Measurements from ENCODE around the gene ARHGEF28.

The ARHGEF28 gene

DNA sequence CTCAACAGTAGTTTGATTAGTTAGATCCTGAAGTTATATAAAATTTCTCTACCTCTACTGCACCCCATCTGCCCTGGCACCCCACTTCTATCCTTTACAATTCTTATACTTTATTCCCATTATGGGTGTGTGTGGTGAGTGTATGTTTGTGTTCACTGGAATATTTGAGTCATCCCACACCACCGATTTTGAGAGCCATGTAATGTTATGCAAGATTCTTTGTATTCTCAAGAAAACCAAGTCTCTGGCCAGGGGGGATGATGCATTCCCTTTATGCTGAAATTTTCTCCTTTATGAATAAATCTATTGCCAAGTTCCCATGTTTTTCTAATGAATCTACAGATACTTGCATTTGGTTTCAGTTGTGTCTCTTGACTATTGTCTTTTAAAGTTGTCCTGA is 266.8 kb downstream of the ARHGEF28 start:
- Histone ChIP-seq H3K36me3 (ENCODE audit: insufficient read depth, insufficient read length, low read length) (no peaks in the 10 kb centered on the region), H3K4me1 (ENCODE audit: insufficient read depth, insufficient read length) (no peaks in the 10 kb centered on the region), H3K9ac (ENCODE audit: insufficient read length, low read depth) (no peak overlapping the region), H3K4me3 (ENCODE audit: insufficient read length, low read depth) (no peak overlapping the region), H3K9me3 (ENCODE audit: insufficient read depth, low read length) (no peaks in the 10 kb centered on the region), H3K27me3 (ENCODE audit: insufficient read depth, insufficient read length) (no peaks in the 10 kb centered on the region)
- DNase-seq (ENCODE audit: low read depth, low spot score) = no peak
- TF ChIP-seq YY1 (IDR thresholded peaks at IDR 0.05; ENCODE audit: insufficient read depth, insufficient read length) (no peak), SUZ12 (IDR thresholded peaks at IDR 0.05; ENCODE audit: extremely low read depth, insufficient read depth, insufficient read length) (no peak), ZNF274 (IDR thresholded peaks at IDR 0.05; ENCODE audit: low read depth, low read length) (no peak)

DNA sequence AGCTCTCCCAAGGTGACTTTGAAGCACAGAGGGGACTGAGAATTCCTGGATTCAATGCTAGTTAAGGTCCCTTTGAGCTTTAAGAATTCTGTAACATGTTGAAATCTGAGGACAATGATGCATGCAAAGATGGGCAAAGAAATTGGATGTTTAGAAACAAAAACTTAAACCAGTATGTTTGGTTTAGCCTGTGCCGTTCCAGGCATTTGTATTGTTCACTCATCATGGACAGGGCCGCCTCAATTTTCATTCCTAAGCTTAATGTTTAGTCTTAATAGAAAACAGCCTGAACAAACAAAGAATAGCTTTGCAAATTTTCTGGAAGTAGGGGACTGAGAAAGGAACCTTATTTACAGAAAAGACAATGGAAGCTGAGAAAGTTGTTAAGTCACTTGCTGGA is 267.8 kb downstream of the ARHGEF28 start:
- Histone ChIP-seq H3K27me3 (ENCODE audit: insufficient read depth, insufficient read length) (no peaks in the 10 kb centered on the region), H3K9ac (ENCODE audit: insufficient read length, low read depth) (no peak overlapping the region), H3K36me3 (ENCODE audit: insufficient read depth, insufficient read length, low read length) (no peaks in the 10 kb centered on the region), H3K4me3 (ENCODE audit: insufficient read length, low read depth) (no peak overlapping the region), H3K9me3 (ENCODE audit: insufficient read depth, low read length) (no peaks in the 10 kb centered on the region), H3K4me1 (ENCODE audit: insufficient read depth, insufficient read length) (no peaks in the 10 kb centered on the region)
- TF ChIP-seq ZNF274 (IDR thresholded peaks at IDR 0.05; ENCODE audit: low read depth, low read length) (no peak), YY1 (IDR thresholded peaks at IDR 0.05; ENCODE audit: insufficient read depth, insufficient read length) (no peak), SUZ12 (IDR thresholded peaks at IDR 0.05; ENCODE audit: extremely low read depth, insufficient read depth, insufficient read length) (no peak)
- no peak for DNase-seq (ENCODE audit: low read depth, low spot score)

DNA sequence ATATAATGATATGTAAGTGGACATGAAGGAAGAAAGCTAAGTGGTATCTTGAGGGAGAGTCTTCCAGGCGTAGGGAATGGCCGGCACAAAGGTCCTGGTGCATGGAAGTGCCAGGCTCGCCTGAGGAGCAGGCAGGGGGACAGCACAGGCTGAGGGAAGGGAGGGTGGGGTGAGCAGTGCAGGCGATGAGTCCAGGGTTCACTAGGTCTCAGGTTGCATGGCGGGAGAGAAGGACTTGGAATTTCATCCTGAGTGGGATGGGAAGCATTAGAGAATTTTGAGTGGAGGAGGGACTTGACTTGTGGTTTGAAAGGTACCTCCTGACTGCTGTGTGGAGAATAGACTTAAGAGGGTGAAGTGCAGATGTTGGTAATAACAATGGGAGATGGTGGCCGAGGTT is 268.9 kb downstream of the ARHGEF28 start:
- DNase-seq (ENCODE audit: low read depth, low spot score) = no peak
- Histone ChIP-seq H3K27me3 (ENCODE audit: insufficient read depth, insufficient read length) (no peaks in the 10 kb centered on the region), H3K4me3 (ENCODE audit: insufficient read length, low read depth) (no peak overlapping the region), H3K9me3 (ENCODE audit: insufficient read depth, low read length) (no peaks in the 10 kb centered on the region), H3K36me3 (ENCODE audit: insufficient read depth, insufficient read length, low read length) (no peaks in the 10 kb centered on the region), H3K9ac (ENCODE audit: insufficient read length, low read depth) (no peak overlapping the region), H3K4me1 (ENCODE audit: insufficient read depth, insufficient read length) (no peaks in the 10 kb centered on the region)
- TF ChIP-seq YY1 (IDR thresholded peaks at IDR 0.05; ENCODE audit: insufficient read depth, insufficient read length) (no peak), SUZ12 (IDR thresholded peaks at IDR 0.05; ENCODE audit: extremely low read depth, insufficient read depth, insufficient read length) (no peak), ZNF274 (IDR thresholded peaks at IDR 0.05; ENCODE audit: low read depth, low read length) (no peak)

DNA sequence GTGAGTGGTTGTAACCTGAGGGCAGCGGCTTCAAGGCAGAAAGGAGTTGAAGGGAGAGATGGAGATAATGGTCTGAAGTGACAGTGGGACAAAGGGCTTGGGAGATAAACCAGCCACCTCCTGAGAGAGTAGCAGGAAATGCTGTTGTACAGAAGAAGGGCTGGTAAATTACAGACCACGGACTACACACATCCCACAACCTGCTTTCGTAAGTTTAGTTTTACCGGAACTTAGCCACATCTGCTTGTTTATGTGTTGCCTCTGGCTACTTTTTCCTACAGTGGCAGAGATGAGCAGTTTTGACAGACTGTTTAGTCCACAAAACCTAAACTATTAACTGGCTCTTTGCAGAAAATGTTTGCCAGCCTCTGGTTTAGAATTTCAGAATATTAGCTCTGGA is 269.5 kb downstream of the ARHGEF28 start:
- no peak for TF ChIP-seq YY1 (IDR thresholded peaks at IDR 0.05; ENCODE audit: insufficient read depth, insufficient read length)
- no peak for TF ChIP-seq SUZ12 (IDR thresholded peaks at IDR 0.05; ENCODE audit: extremely low read depth, insufficient read depth, insufficient read length)
- TF ChIP-seq ZNF274 (IDR thresholded peaks at IDR 0.05; ENCODE audit: low read depth, low read length) = no peak
- no peaks in the 10 kb centered on the region for H3K4me1 ChIP-seq (ENCODE audit: insufficient read depth, insufficient read length)

DNA sequence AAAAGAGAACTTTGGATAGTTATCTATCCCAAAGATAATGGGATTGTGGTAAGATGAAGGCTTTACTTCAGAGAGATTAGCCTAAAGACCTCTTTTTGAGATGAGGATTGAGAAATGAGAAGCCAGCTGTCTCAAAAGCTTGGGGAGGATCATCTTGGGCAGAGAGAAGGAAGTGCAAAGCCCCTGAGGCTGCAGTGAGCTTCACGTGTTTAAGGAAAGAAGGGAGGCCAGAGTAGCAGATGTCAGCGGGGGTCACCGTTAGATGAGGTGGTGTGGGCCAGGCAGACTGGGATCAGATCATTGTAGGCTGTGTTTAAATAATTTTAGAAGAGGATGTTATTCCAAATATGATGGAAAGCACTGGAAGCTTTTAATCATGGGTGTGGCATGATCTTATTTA is 270.1 kb downstream of the ARHGEF28 start:
- no peak for DNase-seq (ENCODE audit: low read depth, low spot score)
- Histone ChIP-seq H3K9ac (ENCODE audit: insufficient read length, low read depth) (no peak overlapping the region), H3K36me3 (ENCODE audit: insufficient read depth, insufficient read length, low read length) (no peaks in the 10 kb centered on the region), H3K27me3 (ENCODE audit: insufficient read depth, insufficient read length) (no peaks in the 10 kb centered on the region), H3K4me1 (ENCODE audit: insufficient read depth, insufficient read length) (no peaks in the 10 kb centered on the region), H3K4me3 (ENCODE audit: insufficient read length, low read depth) (no peak overlapping the region), H3K9me3 (ENCODE audit: insufficient read depth, low read length) (no peaks in the 10 kb centered on the region)
- no peak for TF ChIP-seq YY1 (IDR thresholded peaks at IDR 0.05; ENCODE audit: insufficient read depth, insufficient read length)
- no peak for TF ChIP-seq SUZ12 (IDR thresholded peaks at IDR 0.05; ENCODE audit: extremely low read depth, insufficient read depth, insufficient read length)
- no peak for TF ChIP-seq ZNF274 (IDR thresholded peaks at IDR 0.05; ENCODE audit: low read depth, low read length)

More for the DNA sequence above, 269.5 kb downstream of the ARHGEF28 start:
- Histone ChIP-seq H3K27me3 (ENCODE audit: insufficient read depth, insufficient read length) (no peaks in the 10 kb centered on the region), H3K9ac (ENCODE audit: insufficient read length, low read depth) (no peak overlapping the region), H3K9me3 (ENCODE audit: insufficient read depth, low read length) (no peaks in the 10 kb centered on the region), H3K4me3 (ENCODE audit: insufficient read length, low read depth) (no peak overlapping the region), H3K36me3 (ENCODE audit: insufficient read depth, insufficient read length, low read length) (no peaks in the 10 kb centered on the region)
- no peak for DNase-seq (ENCODE audit: low read depth, low spot score)

DNA sequence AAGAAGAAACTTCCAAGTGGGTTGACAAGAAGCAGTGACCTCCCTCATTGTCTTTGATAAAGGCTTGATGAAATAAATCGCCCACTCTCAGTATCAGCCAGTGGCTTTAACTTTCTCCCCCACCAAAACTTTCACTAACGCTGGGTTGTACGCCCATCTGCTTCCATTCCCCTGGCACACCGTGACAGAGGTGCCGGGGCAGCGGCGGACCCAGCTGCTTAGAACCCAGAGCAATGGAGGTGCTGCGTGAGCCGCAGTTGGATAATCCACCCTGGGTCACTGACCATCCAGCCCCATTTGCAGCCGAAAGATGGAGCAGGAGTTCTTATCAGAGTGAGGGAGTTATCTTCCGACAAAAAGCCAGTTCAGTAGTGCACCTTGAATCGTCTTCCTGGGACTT is 270.7 kb downstream of the ARHGEF28 start:
- Histone ChIP-seq H3K27me3 (ENCODE audit: insufficient read depth, insufficient read length) (no peaks in the 10 kb centered on the region), H3K9ac (ENCODE audit: insufficient read length, low read depth) (no peak overlapping the region), H3K4me3 (ENCODE audit: insufficient read length, low read depth) (no peak overlapping the region), H3K4me1 (ENCODE audit: insufficient read depth, insufficient read length) (no peaks in the 10 kb centered on the region), H3K36me3 (ENCODE audit: insufficient read depth, insufficient read length, low read length) (no peaks in the 10 kb centered on the region), H3K9me3 (ENCODE audit: insufficient read depth, low read length) (no peaks in the 10 kb centered on the region)
- TF ChIP-seq SUZ12 (IDR thresholded peaks at IDR 0.05; ENCODE audit: extremely low read depth, insufficient read depth, insufficient read length) = no peak
- no peak for TF ChIP-seq YY1 (IDR thresholded peaks at IDR 0.05; ENCODE audit: insufficient read depth, insufficient read length)
- no peak for TF ChIP-seq ZNF274 (IDR thresholded peaks at IDR 0.05; ENCODE audit: low read depth, low read length)
- DNase-seq (ENCODE audit: low read depth, low spot score) = no peak

DNA sequence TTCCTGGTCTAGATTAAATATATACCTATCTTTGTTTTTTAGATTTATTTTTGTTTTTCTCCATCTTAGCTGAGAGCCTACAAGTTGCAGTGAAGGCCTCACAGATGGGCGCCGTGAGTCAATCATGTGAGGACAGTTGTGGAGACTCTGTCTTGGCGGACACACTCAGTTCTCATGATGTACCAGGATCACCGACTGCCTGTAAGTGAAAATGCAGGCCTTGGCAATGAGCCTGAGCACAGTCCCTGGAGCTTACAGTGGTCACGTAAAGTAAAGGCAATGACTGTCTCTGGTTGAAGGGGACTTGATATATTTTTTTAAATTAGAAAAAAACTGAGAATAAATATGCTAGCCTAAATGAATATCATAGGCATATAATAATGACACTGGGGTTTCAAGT is 271.9 kb downstream of the ARHGEF28 start:
- Histone ChIP-seq H3K36me3 (ENCODE audit: insufficient read depth, insufficient read length, low read length) (no peaks in the 10 kb centered on the region), H3K9me3 (ENCODE audit: insufficient read depth, low read length) (no peaks in the 10 kb centered on the region), H3K9ac (ENCODE audit: insufficient read length, low read depth) (no peak overlapping the region), H3K4me3 (ENCODE audit: insufficient read length, low read depth) (no peak overlapping the region), H3K27me3 (ENCODE audit: insufficient read depth, insufficient read length) (no peaks in the 10 kb centered on the region), H3K4me1 (ENCODE audit: insufficient read depth, insufficient read length) (no peaks in the 10 kb centered on the region)
- TF ChIP-seq ZNF274 (IDR thresholded peaks at IDR 0.05; ENCODE audit: low read depth, low read length) (no peak), YY1 (IDR thresholded peaks at IDR 0.05; ENCODE audit: insufficient read depth, insufficient read length) (no peak), SUZ12 (IDR thresholded peaks at IDR 0.05; ENCODE audit: extremely low read depth, insufficient read depth, insufficient read length) (no peak)
- DNase-seq (ENCODE audit: low read depth, low spot score) = no peak

DNA sequence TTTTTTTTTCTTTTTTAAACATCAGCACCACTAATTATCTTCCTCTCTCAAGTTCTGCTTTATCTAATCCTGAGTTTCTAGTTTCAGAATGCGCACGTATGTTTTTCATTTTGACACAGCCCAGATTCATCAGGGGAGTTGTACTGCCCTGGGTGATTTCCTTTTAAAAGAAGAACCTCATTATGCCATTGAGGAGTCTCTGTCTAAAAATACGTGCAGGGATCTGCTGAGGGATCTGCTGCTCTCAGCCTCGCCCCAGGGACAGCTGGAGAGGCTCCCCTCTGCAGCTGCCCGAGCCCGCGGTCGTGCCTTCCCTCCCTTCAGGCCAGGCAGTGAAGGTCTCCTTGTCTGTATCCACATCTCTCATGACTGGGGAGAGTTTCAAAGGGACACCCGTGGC is 273.1 kb downstream of the ARHGEF28 start:
- DNase-seq (ENCODE audit: low read depth, low spot score) = no peak
- Histone ChIP-seq H3K4me1 (ENCODE audit: insufficient read depth, insufficient read length) (no peaks in the 10 kb centered on the region), H3K9me3 (ENCODE audit: insufficient read depth, low read length) (no peaks in the 10 kb centered on the region), H3K27me3 (ENCODE audit: insufficient read depth, insufficient read length) (no peaks in the 10 kb centered on the region), H3K9ac (ENCODE audit: insufficient read length, low read depth) (no peak overlapping the region), H3K36me3 (ENCODE audit: insufficient read depth, insufficient read length, low read length) (no peaks in the 10 kb centered on the region), H3K4me3 (ENCODE audit: insufficient read length, low read depth) (no peak overlapping the region)
- TF ChIP-seq ZNF274 (IDR thresholded peaks at IDR 0.05; ENCODE audit: low read depth, low read length) (no peak), YY1 (IDR thresholded peaks at IDR 0.05; ENCODE audit: insufficient read depth, insufficient read length) (no peak), SUZ12 (IDR thresholded peaks at IDR 0.05; ENCODE audit: extremely low read depth, insufficient read depth, insufficient read length) (no peak)
